ENCODE measurements around the gene SCLT1.
A peak's percentile ranks its signal among the peaks of the same experiment; 100 is the strongest.

Gene SCLT1

GRCh38 chr4:129092631-129093190 lies 628 bp downstream of the SCLT1 start:
- H3K4me1 ChIP-seq (ENCODE audit: control insufficient read depth in 1 of 2, insufficient read depth in 2 of 2, low read length in 2 of 2), result peaks cover 5% of the 10 kb centered on the region in 2 experiments
- H2BK12ac ChIP-seq (ENCODE audit: low read length), result no peak overlapping the region
- H3K14ac ChIP-seq (ENCODE audit: low read length), result peak overlapping the region; percentile 95
- peak overlapping the region; percentile 86 for H3K4me3 ChIP-seq (ENCODE audit: low read depth, low read length)
- no peak overlapping the region for H3K23ac ChIP-seq (ENCODE audit: low read length)
- H3K18ac ChIP-seq (ENCODE audit: low read length), result no peak overlapping the region
- peak in 1 of 2 donors; percentile 19 for DNase-seq
- H3K79me2 ChIP-seq (ENCODE audit: control insufficient read depth, insufficient read depth, low read length, poor library complexity), result peaks cover 3% of the 10 kb centered on the region
- H2BK5ac ChIP-seq (ENCODE audit: low read depth, low read length, poor library complexity), result peak overlapping the region; percentile 90
- peak overlapping the region; percentile 86 for H3K4me2 ChIP-seq (ENCODE audit: low read length)
- peak overlapping the region; percentile 82 for H3K9ac ChIP-seq (ENCODE audit: low read length)
- H2AFZ ChIP-seq (ENCODE audit: insufficient read depth, low read length, poor library complexity), result peak overlapping the region; percentile 56
- H3K36me3 ChIP-seq (ENCODE audit: control insufficient read depth in 1 of 2, insufficient read depth in 2 of 2, low read length in 2 of 2), result no peaks in the 10 kb centered on the region
- H3K27ac ChIP-seq (ENCODE audit: low read depth, low read length), result peak overlapping the region; percentile 73
- no peak overlapping the region for H3K4ac ChIP-seq (ENCODE audit: low read depth, low read length)
- peak overlapping the region; percentile 88 for H4K8ac ChIP-seq (ENCODE audit: low read depth, low read length)
- no CpG with 5 or more reads among the region's 11 CpGs for WGBS (ENCODE audit: extremely low coverage, insufficient coverage, insufficient read length)
- no peaks in the 10 kb centered on the region for H3K9me3 ChIP-seq (ENCODE audit: insufficient read depth, low read depth, low read length)
- no peak overlapping the region for H2AK5ac ChIP-seq (ENCODE audit: low read length)
- no peaks in the 10 kb centered on the region for H3K27me3 ChIP-seq (ENCODE audit: insufficient read depth, low read length)
- H2BK120ac ChIP-seq (ENCODE audit: insufficient read depth, low read length, poor library complexity), result peak overlapping the region; percentile 23
- no peak overlapping the region for H4K12ac ChIP-seq (ENCODE audit: low read depth, low read length)
- peaks cover 4% of the 10 kb centered on the region for H3K79me1 ChIP-seq (ENCODE audit: low read length)
- peak overlapping the region; percentile 90 for H4K91ac ChIP-seq (ENCODE audit: low read depth, low read length)

DNA sequence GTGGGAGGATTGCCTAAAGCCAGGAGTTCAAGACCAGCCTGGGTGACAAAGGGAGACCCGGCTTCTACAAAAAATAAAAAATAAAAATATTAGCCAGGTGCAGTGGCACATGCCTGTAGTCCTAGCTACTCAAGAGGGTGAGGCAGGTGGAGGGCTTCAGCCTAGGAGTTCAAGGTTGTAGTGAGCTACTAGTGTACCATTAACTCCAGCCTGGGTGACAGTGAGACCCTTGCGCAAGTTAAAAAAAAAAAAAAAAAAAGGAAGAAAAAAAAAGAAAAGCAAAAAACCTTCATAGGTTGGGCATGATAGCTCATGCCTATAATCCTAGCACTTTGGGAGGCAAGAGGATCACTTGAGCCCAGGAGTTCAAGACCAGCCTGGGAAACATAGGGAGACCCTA lies 5.8 kb downstream of the SCLT1 start:
- no peak overlapping the region for H3K4me3 ChIP-seq (ENCODE audit: low read depth, low read length)
- H2BK120ac ChIP-seq (ENCODE audit: insufficient read depth, low read length, poor library complexity), result no peak overlapping the region
- no peak overlapping the region for H2AFZ ChIP-seq (ENCODE audit: insufficient read depth, low read length, poor library complexity)
- H3K9ac ChIP-seq (ENCODE audit: low read length), result no peak overlapping the region
- no peaks in the 10 kb centered on the region for H3K79me2 ChIP-seq (ENCODE audit: control insufficient read depth, insufficient read depth, low read length, poor library complexity)
- no peak overlapping the region for H3K27ac ChIP-seq (ENCODE audit: low read depth, low read length)
- H3K9me3 ChIP-seq (ENCODE audit: insufficient read depth, low read depth, low read length), result no peaks in the 10 kb centered on the region
- H3K79me1 ChIP-seq (ENCODE audit: low read length), result no peaks in the 10 kb centered on the region
- H2BK12ac ChIP-seq (ENCODE audit: low read length), result no peak overlapping the region
- no peak for DNase-seq
- no peak overlapping the region for H2BK5ac ChIP-seq (ENCODE audit: low read depth, low read length, poor library complexity)
- H4K91ac ChIP-seq (ENCODE audit: low read depth, low read length), result no peak overlapping the region
- no peak overlapping the region for H4K8ac ChIP-seq (ENCODE audit: low read depth, low read length)
- H3K4ac ChIP-seq (ENCODE audit: low read depth, low read length), result peak overlapping the region; percentile 21
- no peak overlapping the region for H3K4me2 ChIP-seq (ENCODE audit: low read length)
- H3K27me3 ChIP-seq (ENCODE audit: insufficient read depth, low read length), result no peaks in the 10 kb centered on the region
- H3K18ac ChIP-seq (ENCODE audit: low read length), result no peak overlapping the region
- H3K23ac ChIP-seq (ENCODE audit: low read length), result no peak overlapping the region
- WGBS (ENCODE audit: extremely low coverage, insufficient coverage, insufficient read length), result no CpG with 5 or more reads among the region's 2 CpGs
- no peak overlapping the region for H3K14ac ChIP-seq (ENCODE audit: low read length)
- H3K4me1 ChIP-seq (ENCODE audit: control insufficient read depth in 1 of 2, insufficient read depth in 2 of 2, low read length in 2 of 2), result peaks cover 5% of the 10 kb centered on the region in 2 experiments
- no peaks in the 10 kb centered on the region for H3K36me3 ChIP-seq (ENCODE audit: control insufficient read depth in 1 of 2, insufficient read depth in 2 of 2, low read length in 2 of 2)
- H2AK5ac ChIP-seq (ENCODE audit: low read length), result no peak overlapping the region
- H4K12ac ChIP-seq (ENCODE audit: low read depth, low read length), result no peak overlapping the region

DNA sequence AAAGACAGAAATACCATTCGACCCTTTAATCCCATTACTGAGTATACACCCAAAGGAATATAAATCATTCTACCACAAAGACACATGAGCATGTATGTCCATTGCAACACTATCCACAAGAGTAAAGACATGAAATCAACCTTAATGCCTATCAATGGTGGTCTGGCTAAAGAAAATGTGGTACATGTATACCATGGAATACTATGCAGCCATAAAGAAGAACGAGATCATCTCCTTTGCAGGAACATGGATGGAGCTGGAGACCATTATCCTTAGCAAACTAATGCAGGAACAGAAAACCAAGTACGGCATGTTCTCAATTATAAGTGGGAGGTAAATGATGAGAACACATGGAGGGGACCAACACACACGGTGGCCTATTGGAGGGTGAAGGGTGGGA lies 7.9 kb downstream of the SCLT1 start:
- H2BK5ac ChIP-seq (ENCODE audit: low read depth, low read length, poor library complexity), result no peak overlapping the region
- no peak overlapping the region for H3K23ac ChIP-seq (ENCODE audit: low read length)
- no peak overlapping the region for H3K4me3 ChIP-seq (ENCODE audit: low read depth, low read length)
- H2BK12ac ChIP-seq (ENCODE audit: low read length), result no peak overlapping the region
- no peaks in the 10 kb centered on the region for H3K79me2 ChIP-seq (ENCODE audit: control insufficient read depth, insufficient read depth, low read length, poor library complexity)
- no peak overlapping the region for H3K4me2 ChIP-seq (ENCODE audit: low read length)
- H2AK5ac ChIP-seq (ENCODE audit: low read length), result no peak overlapping the region
- no peak overlapping the region for H2BK120ac ChIP-seq (ENCODE audit: insufficient read depth, low read length, poor library complexity)
- no peak overlapping the region for H4K8ac ChIP-seq (ENCODE audit: low read depth, low read length)
- H3K79me1 ChIP-seq (ENCODE audit: low read length), result no peaks in the 10 kb centered on the region
- peak overlapping the region; percentile 46 for H3K4ac ChIP-seq (ENCODE audit: low read depth, low read length)
- H3K36me3 ChIP-seq (ENCODE audit: control insufficient read depth in 1 of 2, insufficient read depth in 2 of 2, low read length in 2 of 2), result peaks cover 3 to 5% of the 10 kb centered on the region in 2 experiments
- no peak overlapping the region for H4K12ac ChIP-seq (ENCODE audit: low read depth, low read length)
- no peaks in the 10 kb centered on the region for H3K27me3 ChIP-seq (ENCODE audit: insufficient read depth, low read length)
- H3K18ac ChIP-seq (ENCODE audit: low read length), result no peak overlapping the region
- no peaks in the 10 kb centered on the region for H3K9me3 ChIP-seq (ENCODE audit: insufficient read depth, low read depth, low read length)
- no peak for DNase-seq
- H3K9ac ChIP-seq (ENCODE audit: low read length), result no peak overlapping the region
- no peak overlapping the region for H2AFZ ChIP-seq (ENCODE audit: insufficient read depth, low read length, poor library complexity)
- H4K91ac ChIP-seq (ENCODE audit: low read depth, low read length), result no peak overlapping the region
- no CpG with 5 or more reads among the region's 4 CpGs for whole genome bisulfite sequencing (ENCODE audit: extremely low coverage, insufficient coverage, insufficient read length)
- H3K4me1 ChIP-seq (ENCODE audit: control insufficient read depth in 1 of 2, insufficient read depth in 2 of 2, low read length in 2 of 2), result no peaks in the 10 kb centered on the region
- H3K27ac ChIP-seq (ENCODE audit: low read depth, low read length), result no peak overlapping the region
- H3K14ac ChIP-seq (ENCODE audit: low read length), result no peak overlapping the region

- no peak overlapping the region for H2BK120ac ChIP-seq (ENCODE audit: insufficient read depth, low read length, poor library complexity)
- no peak overlapping the region for H2AK5ac ChIP-seq (ENCODE audit: low read length)
- peaks cover 10 to 15% of the 10 kb centered on the region in 2 experiments for H3K36me3 ChIP-seq (ENCODE audit: control insufficient read depth in 1 of 2, insufficient read depth in 2 of 2, low read length in 2 of 2)
- H3K9ac ChIP-seq (ENCODE audit: low read length), result no peak overlapping the region
- no peak for DNase-seq
- no peak overlapping the region for H3K14ac ChIP-seq (ENCODE audit: low read length)
- no peak overlapping the region for H3K4me3 ChIP-seq (ENCODE audit: low read depth, low read length)
- H3K27ac ChIP-seq (ENCODE audit: low read depth, low read length), result no peak overlapping the region
- no peak overlapping the region for H2BK5ac ChIP-seq (ENCODE audit: low read depth, low read length, poor library complexity)
- no peak overlapping the region for H2BK12ac ChIP-seq (ENCODE audit: low read length)
- no peaks in the 10 kb centered on the region for H3K27me3 ChIP-seq (ENCODE audit: insufficient read depth, low read length)
- H3K4ac ChIP-seq (ENCODE audit: low read depth, low read length), result no peak overlapping the region
- H3K79me2 ChIP-seq (ENCODE audit: control insufficient read depth, insufficient read depth, low read length, poor library complexity), result no peaks in the 10 kb centered on the region
- H2AFZ ChIP-seq (ENCODE audit: insufficient read depth, low read length, poor library complexity), result no peak overlapping the region
- H3K18ac ChIP-seq (ENCODE audit: low read length), result no peak overlapping the region
- H3K79me1 ChIP-seq (ENCODE audit: low read length), result no peaks in the 10 kb centered on the region
- no peak overlapping the region for H4K8ac ChIP-seq (ENCODE audit: low read depth, low read length)
- no peak overlapping the region for H4K91ac ChIP-seq (ENCODE audit: low read depth, low read length)
- H3K23ac ChIP-seq (ENCODE audit: low read length), result no peak overlapping the region
- peaks cover 7% of the 10 kb centered on the region for H3K9me3 ChIP-seq (ENCODE audit: insufficient read depth, low read depth, low read length)
- no peak overlapping the region for H4K12ac ChIP-seq (ENCODE audit: low read depth, low read length)
- no CpG with 5 or more reads among the region's 5 CpGs for WGBS (ENCODE audit: extremely low coverage, insufficient coverage, insufficient read length)
- no peak overlapping the region for H3K4me2 ChIP-seq (ENCODE audit: low read length)
- H3K4me1 ChIP-seq (ENCODE audit: control insufficient read depth in 1 of 2, insufficient read depth in 2 of 2, low read length in 2 of 2), result no peaks in the 10 kb centered on the region
These were observed 11.0 kb downstream of the SCLT1 start for GRCh38 chr4:129082302-129082701.

Data from trophoblast cell (in vitro differentiated cells and primary cell).